HTERT RPE-1 (cell line): Measurements from ENCODE around the gene RASD1.

Experiments used
- in situ Hi-C: fragments of 300-500 bp; cut with MboI; formaldehyde crosslinking; loops from 4 replicates; pipeline ENCODE4 v1.14.3; 2020; ENCODE audit warnings: low sequenced_read_pairs

Gene RASD1

DNA sequence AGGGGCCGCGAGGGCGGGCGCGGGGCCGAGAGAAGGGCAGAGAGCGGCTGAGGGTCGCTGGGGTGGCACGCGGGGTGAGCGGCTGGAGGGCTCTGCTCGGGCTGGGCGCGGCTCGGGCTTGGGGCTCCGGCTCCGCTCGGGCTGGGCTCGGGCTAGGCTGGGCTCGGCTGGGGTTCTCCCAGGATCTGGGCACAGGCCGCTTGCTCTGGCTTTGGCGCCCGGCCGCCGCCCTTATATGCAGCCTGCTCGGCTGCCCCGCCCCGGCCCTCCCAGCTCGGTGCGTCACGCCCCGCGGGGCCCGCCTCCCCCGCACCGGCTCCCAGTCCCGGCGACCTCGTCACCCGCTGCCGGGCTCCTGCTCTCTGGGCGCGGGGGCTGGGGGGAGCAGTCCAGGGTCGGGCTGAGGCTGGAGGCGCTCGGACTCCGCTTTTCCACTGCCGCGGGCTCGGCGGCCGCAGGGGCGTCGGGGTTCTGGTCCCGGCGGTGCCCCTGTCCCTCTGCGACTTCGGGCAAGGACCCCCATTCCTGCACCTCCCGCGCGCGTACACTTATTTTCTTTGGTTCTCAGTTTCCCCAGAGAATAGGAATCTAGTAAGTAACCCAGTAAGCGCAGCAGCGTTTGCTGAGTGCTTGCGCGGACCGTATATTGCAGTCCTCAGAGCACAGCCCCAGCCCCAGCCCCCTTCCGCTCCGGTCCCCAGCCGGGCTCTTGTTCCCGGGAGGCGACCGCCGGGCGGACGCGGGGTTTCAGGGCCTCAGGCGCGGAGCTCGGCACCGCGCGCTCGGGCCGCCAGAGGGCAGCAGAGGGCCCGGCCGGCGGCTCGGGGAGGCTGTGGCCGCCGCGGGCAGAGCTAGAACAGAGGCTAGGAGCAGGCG lies at the start of gene RASD1:
TSS of gene RASD1 (minus strand) at position 207 of the 876 bp plus-strand sequence. CDS start 214 bp downstream, outside the sequence.
- in situ Hi-C loops: no loop called here

DNA sequence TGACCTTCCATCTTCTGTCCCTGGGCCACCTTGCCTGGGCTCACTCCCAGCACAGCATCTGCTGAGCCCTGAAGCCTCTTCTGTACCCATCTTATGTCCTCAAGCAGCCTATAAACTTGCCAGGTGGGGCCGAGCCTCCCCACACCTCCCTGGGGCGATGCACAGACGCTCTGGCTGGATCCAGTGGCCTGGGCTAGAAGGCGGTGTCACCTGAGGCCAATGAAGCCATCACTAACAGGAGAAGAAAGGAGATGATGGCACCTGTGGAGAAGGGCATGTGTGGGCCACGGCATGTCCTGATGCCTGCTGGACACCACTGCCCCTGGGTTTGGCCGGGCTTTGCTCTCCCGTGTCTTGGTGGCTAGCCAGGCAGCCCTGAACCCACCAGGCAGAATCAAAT lies 49.8 kb upstream of the RASD1 start:
- in situ Hi-C loops: no loop called here

GRCh38 chr17:17545031-17545820 lies 49.0 kb upstream of the RASD1 start:
- in situ Hi-C loops: no loop called here

DNA sequence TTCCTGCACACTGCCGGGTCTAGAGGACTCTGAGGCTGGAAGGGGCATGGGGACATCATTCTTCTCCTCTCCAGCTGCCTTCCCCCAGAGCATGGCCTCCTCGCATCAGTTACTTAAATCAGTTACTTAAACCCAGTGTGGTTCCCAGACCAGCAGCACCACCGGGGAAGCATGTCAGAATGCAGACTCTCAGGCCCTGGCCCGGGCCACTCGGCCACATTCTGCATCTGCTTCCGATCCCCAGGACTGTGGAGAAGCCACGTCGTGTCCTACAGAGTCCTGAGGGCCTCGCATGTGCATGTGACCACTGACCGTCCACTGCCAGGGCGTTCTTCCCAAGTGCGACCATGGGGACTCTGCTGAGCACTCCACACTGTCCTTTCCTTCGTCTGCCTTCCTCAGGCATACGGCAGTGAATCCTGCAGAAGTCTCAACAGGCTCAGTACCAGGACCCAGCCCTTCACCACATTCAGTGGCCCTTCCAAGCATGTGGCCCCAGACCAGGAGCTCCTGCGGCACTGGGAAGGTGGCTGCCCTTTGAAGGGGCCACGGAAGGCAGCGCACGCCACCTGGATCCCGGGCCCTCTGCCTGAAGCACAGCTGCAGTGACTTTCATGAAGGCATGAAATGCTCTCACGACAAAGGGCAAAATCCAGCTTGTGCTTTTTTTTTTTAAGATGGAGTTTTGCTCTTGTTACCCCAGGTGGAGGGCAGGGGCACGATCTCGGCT lies 46.9 kb upstream of the RASD1 start:
- in situ Hi-C loops: no loop called here

- in situ Hi-C loops: no loop called here
Observed at GRCh38 chr17:17541640-17542001, 45.4 kb upstream of the RASD1 start.

DNA sequence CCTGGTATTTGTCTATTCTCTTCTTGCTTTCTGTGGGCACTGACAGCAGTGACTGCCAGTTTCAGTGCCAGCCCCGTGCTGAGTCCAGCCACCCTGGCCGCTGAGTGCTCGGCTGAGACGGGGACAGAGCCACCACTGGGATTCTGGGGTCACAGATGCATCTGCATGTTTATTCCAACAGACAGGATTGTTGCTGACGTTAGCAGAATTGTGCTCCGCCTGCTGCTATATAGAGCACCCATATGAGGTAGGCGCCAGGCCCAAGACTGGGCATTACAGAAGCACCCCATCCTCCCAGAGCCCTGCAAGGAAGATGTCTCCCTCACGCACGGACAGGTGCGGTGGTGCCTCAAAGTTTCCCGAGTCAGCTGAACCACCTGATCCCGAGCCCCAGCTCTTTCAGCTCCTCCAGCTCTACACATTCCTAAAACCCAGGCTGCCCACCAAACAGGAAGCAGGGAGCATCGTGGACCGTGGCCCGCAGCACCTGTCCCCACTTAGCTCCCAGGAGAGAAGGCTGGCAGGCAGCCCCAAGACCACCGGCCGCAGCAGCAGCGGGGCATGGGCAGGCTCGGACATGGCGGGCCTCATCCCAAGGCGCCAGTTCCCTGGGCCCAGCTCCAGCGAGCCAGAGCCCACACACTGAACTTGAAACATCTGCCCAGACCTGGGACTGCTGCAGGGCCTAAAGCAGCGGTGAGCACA lies 44.9 kb upstream of the RASD1 start:
- in situ Hi-C loops: no loop called here

- in situ Hi-C loops: no loop called here
Observed at GRCh38 chr17:17540278-17540906, 44.2 kb upstream of the RASD1 start.

DNA sequence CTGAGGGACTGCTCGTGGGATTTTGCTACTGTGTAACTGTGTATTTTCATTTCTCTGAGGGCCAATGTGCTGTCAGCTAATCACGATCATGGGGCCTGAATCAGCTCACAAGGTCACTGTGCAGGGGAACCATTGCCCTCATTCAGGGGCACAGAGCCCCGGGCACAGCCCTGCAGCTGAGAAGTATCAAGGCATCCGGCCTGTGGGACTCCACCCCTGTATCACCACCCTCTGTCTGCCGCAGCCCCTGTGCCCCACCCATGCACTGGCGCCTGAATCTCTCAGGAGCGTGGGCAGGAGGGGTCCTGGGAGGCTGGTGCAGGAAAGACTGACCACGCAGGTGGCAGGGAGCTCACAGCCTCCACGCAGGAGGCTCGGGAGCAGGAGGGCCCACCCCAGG lies 43.4 kb upstream of the RASD1 start:
- in situ Hi-C loops: no loop called here

DNA sequence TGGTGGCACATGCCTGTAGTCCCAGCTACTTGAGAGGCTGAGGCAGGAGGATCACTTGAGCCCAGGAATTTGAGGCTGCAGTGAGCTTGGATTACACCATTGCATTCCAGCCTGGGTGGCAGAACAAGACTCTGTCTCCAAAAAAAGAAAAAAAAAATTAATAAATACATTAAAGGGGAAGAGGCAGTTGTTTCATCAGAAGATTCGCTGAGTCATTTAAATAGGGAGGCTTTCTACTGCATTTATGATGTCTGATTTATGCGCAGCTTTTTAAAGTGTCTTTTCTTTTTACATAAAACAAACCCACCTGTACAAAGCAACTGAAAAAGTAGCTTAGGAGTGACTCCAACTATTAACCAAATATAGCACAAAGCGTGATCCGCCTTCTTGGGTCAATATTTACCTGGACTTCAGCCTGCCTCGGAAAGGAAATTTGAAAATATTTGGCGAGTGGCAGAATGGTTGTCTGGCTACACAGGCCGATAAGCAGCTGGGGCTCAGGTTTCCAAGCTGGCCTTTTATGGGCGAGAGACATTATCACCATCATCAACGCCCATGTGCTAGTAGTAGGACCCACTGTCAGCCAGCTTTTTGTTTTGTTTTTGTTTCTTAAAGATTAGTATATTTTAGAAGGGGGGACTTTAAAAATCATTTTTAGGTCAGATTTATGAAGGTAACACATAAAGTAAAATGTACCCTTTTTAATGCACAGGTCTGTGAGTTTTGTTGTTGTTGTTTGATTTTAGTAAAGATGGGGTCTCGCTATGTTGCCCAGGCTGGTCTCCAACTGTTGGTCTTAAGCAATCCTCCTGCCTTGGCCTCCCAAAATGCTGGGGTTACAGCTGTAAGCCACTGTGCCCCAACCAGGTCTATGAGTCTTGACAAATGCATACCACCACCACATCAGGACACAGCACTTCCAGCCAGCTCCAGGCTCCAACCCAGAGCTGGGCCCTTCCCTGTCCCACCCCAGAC lies 42.5 kb upstream of the RASD1 start:
- in situ Hi-C loops: no loop called here

DNA sequence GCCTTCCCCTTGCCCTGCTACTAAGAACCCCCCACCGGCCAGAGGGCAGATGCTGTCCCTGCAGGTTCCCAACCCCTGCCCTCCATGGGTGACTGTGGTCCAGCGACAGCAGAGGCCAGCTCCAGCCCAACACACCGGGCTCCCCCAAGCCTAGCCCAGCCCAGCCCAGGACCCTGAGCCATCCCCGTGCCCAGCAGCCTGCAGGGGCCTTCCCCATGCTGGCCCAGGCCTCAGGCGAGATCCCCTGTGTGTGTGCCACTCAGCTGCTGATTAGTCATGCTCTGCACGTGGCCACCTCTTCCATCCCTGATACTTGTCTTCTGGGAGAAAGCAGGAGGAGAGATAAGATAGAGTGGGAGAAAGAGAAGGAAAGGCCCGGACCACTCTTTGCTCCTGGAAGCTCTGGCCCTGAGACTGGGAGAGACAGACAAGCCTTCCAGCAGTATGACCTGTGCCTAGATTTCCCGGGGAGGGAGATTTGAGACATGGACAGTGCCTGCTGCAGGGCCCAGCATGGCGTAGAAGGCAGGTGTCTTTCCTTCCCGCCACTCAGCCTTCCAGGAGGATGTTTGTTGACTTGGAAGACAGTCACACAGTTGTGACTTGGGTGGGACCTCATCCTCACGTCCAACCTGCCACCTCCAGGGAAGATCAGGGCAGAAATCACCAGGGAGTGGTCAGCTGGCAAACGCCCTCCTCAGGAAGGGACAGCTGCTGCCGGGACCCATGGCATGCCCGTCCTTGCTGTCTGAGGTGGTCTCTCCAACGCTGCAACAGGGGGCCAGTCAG lies 41.3 kb upstream of the RASD1 start:
- in situ Hi-C loops: no loop called here

- in situ Hi-C loops: no loop called here
Observed at GRCh38 chr17:17536702-17537101, 40.5 kb upstream of the RASD1 start.

DNA sequence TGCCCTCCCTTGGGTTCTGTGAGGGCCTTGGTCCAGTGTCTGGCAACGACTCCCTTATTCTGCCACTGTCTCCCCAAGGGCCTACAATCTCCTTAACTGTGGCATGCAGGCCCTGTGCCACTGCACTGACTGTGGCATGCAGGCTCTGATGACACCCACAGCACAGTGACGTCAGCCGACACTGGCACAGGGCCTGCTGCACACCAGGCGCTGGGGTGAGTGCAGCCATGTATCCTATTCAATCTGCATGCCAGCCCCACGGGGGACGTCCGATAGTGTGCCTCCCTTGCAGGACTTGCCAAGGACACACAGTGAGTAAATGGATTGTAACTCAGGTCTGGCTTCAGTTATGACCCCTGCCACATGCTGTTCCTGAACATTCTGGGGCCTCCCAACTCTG lies 39.8 kb upstream of the RASD1 start:
- in situ Hi-C loops: no loop called here

DNA sequence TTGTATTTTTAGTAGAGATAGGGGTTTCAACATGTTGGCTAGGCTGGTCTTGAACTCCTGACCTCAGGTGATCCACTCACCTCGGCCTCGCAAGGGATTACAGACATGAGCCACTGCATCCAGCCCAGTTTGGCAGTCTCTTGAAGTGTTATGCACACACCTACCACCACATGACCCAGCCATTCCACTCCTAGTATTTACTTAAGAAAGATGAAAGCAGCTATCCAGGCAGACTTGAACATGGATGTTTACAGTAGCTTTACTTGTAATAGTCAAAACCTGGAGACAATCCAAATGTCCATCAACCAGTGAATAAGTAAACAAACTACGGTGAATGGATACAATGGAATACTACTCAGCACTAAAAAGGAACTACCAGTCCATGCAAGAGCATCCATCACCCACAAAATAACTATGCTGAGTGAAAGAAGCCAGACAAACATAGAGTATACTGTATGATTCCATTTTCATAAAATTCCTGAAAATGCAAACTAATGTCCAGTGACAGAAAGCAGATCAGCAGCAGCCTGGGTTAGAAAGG lies 37.8 kb upstream of the RASD1 start:
- in situ Hi-C loops: no loop called here

GRCh38 chr17:17532991-17533390 lies 36.8 kb upstream of the RASD1 start:
- in situ Hi-C loops: no loop called here

GRCh38 chr17:17531156-17531555 lies 35.0 kb upstream of the RASD1 start:
- in situ Hi-C loops: no loop called here

DNA sequence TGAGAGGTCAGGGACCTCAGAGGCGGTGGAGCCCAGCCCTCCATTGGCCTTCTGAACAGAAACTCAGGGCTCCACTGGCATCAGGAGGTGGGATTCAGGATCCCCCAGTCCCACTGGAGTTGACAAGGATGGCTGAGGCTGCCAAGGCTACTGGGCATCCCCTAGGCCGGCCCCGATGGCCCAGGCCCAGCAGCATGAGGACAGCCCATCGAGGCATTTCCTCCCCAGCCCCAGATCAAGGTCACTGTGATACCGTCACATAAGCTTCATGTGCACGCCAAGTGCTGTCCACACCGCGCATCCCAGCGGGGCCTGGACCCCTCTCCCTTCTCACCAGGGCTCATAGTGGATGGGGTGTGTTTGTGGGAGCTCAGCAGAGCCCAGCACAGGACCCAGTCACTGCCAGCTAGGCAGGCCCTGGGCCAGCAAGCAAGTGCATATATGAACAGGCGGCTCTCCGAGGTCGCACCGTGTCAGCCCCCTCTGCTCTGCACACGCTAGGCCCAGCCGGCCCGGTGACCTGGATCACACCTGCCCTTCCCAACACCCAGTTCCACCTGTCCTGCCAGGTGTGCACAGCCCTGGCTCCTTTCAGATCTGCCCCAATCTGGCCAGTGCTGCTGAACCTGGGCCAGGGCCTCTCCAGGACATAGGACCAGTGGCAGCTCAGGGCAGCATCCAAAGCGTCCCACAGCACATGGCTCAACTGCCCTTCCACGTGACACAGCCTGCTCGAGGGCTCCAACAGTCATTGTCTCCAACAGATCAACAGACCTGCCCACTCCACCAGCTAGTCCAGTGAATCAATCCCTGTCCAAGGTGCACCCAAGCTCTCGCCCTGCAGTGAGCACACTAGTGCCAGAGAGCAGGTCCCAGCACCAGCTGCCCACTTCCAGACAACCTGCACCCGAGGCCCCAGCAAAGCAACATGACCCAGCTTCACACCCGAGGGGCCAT lies 32.8 kb upstream of the RASD1 start:
- in situ Hi-C loops: no loop called here

- in situ Hi-C loops: no loop called here
Observed at GRCh38 chr17:17527956-17528500, 31.8 kb upstream of the RASD1 start.
